ENCODE measurements around the gene RICTOR. TPM values are rescaled to one million over a fixed set of nuclear protein-coding genes. Genes with fewer than 3 reads are reported as not detected.
"Not testable (repeated sequence)": the region's sequence is repeated elsewhere in the genome, so short reads cannot be mapped to it uniquely, and the experiment has no call there.

The RICTOR gene
- polyA plus RNA-seq, 1 experiment: 6.3 TPM

DNA sequence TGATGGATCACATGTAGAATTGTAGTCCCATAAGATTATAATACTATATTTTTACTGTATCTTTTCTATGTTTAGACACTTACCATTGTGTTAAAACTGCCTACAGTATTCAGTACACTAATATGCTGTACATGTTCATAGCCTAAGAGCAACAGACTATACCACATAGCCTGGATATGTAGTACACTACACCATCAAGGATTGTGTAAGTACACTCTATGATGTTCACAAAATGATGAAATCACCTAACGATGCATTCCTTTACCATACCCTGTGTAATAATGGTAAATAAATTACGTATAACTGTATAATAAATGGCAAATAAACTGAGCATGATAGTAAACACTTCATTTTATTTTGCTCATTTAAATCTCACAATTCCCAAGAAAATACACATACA lies 60.3 kb downstream of the RICTOR start:
- TF ChIP-seq, protein P1, sequence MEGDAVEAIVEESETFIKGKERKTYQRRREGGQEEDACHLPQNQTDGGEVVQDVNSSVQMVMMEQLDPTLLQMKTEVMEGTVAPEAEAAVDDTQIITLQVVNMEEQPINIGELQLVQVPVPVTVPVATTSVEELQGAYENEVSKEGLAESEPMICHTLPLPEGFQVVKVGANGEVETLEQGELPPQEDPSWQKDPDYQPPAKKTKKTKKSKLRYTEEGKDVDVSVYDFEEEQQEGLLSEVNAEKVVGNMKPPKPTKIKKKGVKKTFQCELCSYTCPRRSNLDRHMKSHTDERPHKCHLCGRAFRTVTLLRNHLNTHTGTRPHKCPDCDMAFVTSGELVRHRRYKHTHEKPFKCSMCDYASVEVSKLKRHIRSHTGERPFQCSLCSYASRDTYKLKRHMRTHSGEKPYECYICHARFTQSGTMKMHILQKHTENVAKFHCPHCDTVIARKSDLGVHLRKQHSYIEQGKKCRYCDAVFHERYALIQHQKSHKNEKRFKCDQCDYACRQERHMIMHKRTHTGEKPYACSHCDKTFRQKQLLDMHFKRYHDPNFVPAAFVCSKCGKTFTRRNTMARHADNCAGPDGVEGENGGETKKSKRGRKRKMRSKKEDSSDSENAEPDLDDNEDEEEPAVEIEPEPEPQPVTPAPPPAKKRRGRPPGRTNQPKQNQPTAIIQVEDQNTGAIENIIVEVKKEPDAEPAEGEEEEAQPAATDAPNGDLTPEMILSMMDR (IDR thresholded peaks at IDR 0.05; ENCODE audit: insufficient read depth, low read depth, low read length): no peak
- POLR2A ChIA-PET: no interaction called here
- Histone ChIP-seq H3K36me3 (ENCODE audit: control insufficient read depth, insufficient read depth, low read length) (peaks cover 1% of the 10 kb centered on the region; the same call in 1 of the 2 replicates), H3K4me3 (ENCODE audit: low read depth, low read length) (no peak overlapping the region), H3K27me3 (ENCODE audit: control insufficient read depth, insufficient read depth, low read length) (no peaks in the 10 kb centered on the region)
- CTCF ChIA-PET: interaction anchor here (1.2 kb wide), 1 partner anchor 67 kb away, joined by 4 read pairs; no protein-coding TSS in a partner anchor
- no peak for DNase-seq (ENCODE audit: low read depth)

DNA sequence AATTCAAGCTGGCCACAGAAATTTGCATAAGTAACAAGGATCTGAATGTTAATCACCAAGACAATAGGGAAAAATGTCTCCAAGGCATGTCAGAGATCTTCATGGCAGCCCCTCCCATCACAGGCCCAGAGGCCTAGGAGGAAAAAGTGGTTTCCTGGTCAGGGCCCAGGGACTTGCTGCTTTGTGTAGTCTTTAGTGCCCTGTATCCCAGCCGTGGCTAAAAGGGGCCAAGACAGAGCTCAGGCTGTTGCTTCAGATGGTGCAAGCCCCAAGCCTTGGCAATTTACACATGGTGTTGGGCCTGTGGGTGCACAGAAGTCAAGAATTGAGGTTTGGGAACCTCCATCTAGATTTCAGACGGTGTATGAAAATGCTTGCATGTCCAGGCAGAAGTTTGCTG lies 63.2 kb downstream of the RICTOR start:
- POLR2A ChIA-PET; H3K27me3 ChIP-seq (ENCODE audit: control insufficient read depth, insufficient read depth, low read length); H3K36me3 ChIP-seq (ENCODE audit: control insufficient read depth, insufficient read depth, low read length); H3K4me3 ChIP-seq (ENCODE audit: low read depth, low read length); DNase-seq (ENCODE audit: low read depth): not testable (repeated sequence)
- CTCF ChIA-PET: interaction anchor here (0.9 kb wide), 1 partner anchor 70 kb away, joined by 6 read pairs; no protein-coding TSS in a partner anchor

DNA sequence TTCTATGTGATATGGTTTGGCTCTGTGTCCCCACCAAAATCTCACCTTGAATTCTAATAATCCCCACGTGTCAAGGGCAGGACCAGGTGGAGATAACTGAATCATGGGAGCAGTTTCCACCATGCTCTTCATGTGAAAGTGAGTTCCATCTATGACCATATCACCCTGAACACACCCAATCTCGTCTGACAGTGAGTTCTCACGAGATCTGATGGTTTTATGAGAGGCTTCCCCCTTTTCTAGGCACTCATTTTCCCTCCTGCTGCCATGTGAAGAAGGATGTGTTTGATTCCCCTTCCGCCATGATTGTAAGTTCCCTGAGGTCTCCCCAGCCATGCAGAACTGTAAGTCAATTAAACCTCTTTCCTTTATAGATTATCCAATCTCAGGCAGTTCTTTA lies 64.2 kb downstream of the RICTOR start:
- TF ChIP-seq, protein P1 (IDR thresholded peaks at IDR 0.05; ENCODE audit: insufficient read depth, low read depth, low read length): no peak
- ChIA-PET POLR2A (no interaction called here), CTCF (no interaction called here)
- no peaks in the 10 kb centered on the region for H3K27me3 ChIP-seq (ENCODE audit: control insufficient read depth, insufficient read depth, low read length)
- H3K36me3 ChIP-seq (ENCODE audit: control insufficient read depth, insufficient read depth, low read length): peaks cover 1% of the 10 kb centered on the region; the same call in 1 of the 2 replicates
- no peak for DNase-seq (ENCODE audit: low read depth)
- H3K4me3 ChIP-seq (ENCODE audit: low read depth, low read length): no peak overlapping the region

DNA sequence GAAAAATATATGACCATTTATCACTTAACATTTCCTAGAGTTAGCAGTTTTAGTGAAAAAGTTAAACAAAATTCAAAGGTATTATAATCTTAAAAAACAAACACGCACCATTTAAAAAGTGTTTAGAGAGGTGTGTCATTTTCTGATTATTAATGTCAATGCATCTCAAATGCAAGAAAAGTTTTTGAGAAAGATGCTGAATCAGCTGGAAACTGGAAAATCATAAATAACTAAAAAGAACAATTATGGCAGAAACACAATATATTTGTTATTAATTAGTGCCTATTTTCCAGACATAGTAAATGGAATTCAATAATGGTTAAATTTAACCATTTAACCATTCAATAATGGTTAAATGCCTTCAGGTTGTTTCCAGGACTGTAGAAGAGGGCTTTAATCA lies 64.9 kb downstream of the RICTOR start:
- DNase-seq (ENCODE audit: low read depth): no peak
- TF ChIP-seq, protein P1 (IDR thresholded peaks at IDR 0.05; ENCODE audit: insufficient read depth, low read depth, low read length): no peak
- H3K27me3 ChIP-seq (ENCODE audit: control insufficient read depth, insufficient read depth, low read length): no peaks in the 10 kb centered on the region
- H3K4me3 ChIP-seq (ENCODE audit: low read depth, low read length): no peak overlapping the region
- peaks cover 1% of the 10 kb centered on the region; the same call in 1 of the 2 replicates for H3K36me3 ChIP-seq (ENCODE audit: control insufficient read depth, insufficient read depth, low read length)
- CTCF ChIA-PET: no interaction called here
- POLR2A ChIA-PET: no interaction called here

DNA sequence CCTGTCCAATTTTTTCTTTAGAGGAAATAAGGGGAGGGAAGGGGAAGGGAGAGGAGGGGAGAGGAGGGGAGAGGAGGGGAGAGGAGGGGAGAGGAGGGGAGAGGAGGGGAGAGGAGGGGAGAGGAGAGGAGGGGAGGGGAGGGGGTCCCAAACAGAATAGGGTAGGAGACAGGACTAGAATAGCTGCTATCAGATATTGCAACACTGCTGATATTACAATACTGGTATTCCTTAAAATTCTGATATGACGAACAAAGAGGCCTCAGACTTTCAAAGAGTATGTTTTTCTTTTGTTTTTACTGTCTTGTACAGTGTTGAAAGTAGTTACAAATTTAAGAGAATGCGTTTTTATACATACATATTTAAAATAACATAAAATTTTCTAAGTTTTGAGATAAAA lies 67.5 kb downstream of the RICTOR start:
- TF ChIP-seq, protein P1 (IDR thresholded peaks at IDR 0.05; ENCODE audit: insufficient read depth, low read depth, low read length): no peak
- DNase-seq (ENCODE audit: low read depth): no peak
- H3K36me3 ChIP-seq (ENCODE audit: control insufficient read depth, insufficient read depth, low read length): peaks cover 1% of the 10 kb centered on the region; the same call in 1 of the 2 replicates
- ChIA-PET CTCF (interaction anchor here (1.1 to 1.5 kb wide), 4 partner anchors 11 to 276 kb away, joined by 4 to 5 read pairs (median 4); no protein-coding TSS in a partner anchor), POLR2A (no interaction called here)
- H3K27me3 ChIP-seq (ENCODE audit: control insufficient read depth, insufficient read depth, low read length): no peaks in the 10 kb centered on the region
- no peak overlapping the region for H3K4me3 ChIP-seq (ENCODE audit: low read depth, low read length)

Data from BJ (cell line).